RWPE1 (cell line): ENCODE data around the gene ANKRD28.

Source experiments
- CTCF ChIA-PET: fragments of 350-600 bp; sonication (Branson Sonifier 250); formaldehyde crosslinking; extraction: SDS; loops from one replicate; lab custom pipeline; 2021; lab: Yijun Ruan, JAX
- POLR2A ChIA-PET: fragments of 400-600 bp; formaldehyde crosslinking; extraction: SDS; loops from one replicate; lab custom pipeline; 2020; ENCODE audit warnings: antibody characterized with exemption; ENCODE audit not compliant: low non-redundant PET; lab: Yijun Ruan, JAX
- DNase-seq: peaks from one replicate; pipeline ENCODE4 v3.0.0; 2012; ENCODE audit warnings: low spot score
- H3K27ac ChIP-seq: fragments of 450-650 bp; 2 replicates; pipeline ENCODE4 v1.5.1; 2017
- TF ChIP-seq, protein P1 (sequence below): fragments of 450-650 bp; conservative IDR thresholded peaks from 2 replicates; pipeline ENCODE4 v1.5.1; 2017; ENCODE audit warnings: low read depth, mild to moderate bottlenecking

Gene ANKRD28

DNA sequence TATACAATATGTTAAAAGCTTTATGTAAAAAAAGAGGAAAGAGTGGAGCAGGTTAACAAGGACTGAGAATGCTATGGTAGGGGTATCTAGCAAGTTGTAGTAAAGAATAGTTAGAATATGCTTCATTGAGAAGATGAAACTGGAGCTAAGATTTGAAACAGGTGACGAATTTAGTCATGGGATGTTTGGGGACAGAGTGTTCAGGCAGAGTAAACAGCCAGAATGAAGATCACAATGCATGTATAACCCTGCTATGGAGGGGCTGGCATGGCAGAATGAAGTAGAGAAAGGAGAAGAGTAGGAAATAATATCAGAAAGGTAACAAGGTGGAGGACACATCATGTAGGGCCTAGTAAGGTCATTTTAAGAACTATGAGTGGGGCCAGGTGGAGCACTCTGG lies 124.2 kb downstream of the ANKRD28 start:
- POLR2A ChIA-PET, result no interaction called here

DNA sequence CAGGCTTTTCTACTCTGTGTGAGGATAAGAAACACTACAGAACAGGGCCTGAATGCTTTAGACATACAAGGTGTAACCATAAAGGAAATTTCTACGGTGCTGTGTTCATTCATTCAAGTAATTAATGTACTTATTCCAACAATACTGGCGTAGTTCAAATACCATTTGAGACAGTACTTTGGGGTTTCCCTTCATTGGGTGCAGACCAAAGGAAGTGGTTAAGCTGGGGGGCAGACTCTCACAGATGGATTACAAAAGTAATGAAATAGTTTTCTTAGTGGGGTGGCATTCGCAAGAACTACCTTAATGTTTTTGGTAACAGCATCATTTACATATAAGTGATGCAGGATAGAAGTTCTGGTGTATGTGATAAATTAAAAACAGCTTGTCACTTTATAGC lies 130.3 kb downstream of the ANKRD28 start:
- POLR2A ChIA-PET, result no interaction called here
- TF ChIP-seq, protein P1, sequence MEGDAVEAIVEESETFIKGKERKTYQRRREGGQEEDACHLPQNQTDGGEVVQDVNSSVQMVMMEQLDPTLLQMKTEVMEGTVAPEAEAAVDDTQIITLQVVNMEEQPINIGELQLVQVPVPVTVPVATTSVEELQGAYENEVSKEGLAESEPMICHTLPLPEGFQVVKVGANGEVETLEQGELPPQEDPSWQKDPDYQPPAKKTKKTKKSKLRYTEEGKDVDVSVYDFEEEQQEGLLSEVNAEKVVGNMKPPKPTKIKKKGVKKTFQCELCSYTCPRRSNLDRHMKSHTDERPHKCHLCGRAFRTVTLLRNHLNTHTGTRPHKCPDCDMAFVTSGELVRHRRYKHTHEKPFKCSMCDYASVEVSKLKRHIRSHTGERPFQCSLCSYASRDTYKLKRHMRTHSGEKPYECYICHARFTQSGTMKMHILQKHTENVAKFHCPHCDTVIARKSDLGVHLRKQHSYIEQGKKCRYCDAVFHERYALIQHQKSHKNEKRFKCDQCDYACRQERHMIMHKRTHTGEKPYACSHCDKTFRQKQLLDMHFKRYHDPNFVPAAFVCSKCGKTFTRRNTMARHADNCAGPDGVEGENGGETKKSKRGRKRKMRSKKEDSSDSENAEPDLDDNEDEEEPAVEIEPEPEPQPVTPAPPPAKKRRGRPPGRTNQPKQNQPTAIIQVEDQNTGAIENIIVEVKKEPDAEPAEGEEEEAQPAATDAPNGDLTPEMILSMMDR, result no peak
- DNase-seq, result no peak
- CTCF ChIA-PET, result no interaction called here
- no peak overlapping the region for H3K27ac ChIP-seq

More for the DNA sequence above, 124.2 kb downstream of the ANKRD28 start:
- H3K27ac ChIP-seq, result no peak overlapping the region
- CTCF ChIA-PET, result no interaction called here
- DNase-seq, result no peak
- TF ChIP-seq, protein P1, result no peak

DNA sequence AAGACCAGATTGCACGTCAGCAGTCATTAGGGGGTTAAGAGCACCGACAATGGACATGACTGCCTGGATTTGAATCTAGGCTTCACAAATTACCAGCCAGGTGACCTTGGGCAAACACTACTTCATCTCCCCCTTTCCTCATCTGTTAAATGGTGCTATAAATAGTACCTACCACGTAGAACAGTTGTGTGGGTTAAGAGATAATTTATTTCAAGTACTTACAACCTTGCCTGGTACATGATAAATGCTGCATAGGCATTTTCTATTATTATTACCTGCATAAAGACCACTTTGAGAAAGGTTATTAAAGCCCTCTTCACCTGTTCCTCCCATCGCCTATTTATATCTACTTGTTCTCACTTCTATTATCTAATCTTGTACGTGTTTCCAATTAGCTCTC lies 131.5 kb downstream of the ANKRD28 start:
- DNase-seq, result no peak
- ChIA-PET CTCF (no interaction called here), POLR2A (no interaction called here)
- H3K27ac ChIP-seq, result no peak overlapping the region
- TF ChIP-seq, protein P1, result no peak

DNA sequence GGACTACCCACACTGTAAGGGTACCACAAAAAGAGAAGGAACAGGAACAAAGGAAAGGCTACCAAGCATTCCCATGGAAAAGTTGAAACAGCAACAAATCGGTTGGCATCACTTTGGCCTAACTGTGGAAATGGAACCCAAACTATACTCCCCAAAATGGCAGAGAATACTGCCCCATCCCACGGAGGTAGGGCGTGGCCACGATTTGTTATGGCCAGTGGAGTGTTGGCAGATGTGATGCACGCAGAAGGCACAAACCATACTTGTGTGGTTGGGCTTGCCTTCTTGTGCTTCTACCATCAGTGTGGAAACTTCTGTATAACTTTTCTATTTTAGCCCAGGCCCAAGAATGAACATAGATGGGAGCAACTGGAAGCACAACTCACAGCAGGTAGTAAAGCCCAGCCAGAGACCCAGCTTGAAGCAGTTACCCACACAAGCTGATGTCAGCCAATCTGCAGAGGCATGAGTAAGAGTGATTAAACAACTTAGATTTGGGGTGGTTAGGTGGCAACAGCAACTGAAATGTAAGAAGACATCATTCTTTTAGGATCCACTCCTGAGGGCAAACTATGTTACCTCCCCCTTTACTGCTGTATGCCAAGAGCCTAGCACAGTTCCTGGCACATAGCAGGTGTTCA lies 132.1 kb downstream of the ANKRD28 start:
- no peak for DNase-seq
- POLR2A ChIA-PET, result no interaction called here
- TF ChIP-seq, protein P1, result no peak
- no peak overlapping the region for H3K27ac ChIP-seq
- CTCF ChIA-PET, result no interaction called here

DNA sequence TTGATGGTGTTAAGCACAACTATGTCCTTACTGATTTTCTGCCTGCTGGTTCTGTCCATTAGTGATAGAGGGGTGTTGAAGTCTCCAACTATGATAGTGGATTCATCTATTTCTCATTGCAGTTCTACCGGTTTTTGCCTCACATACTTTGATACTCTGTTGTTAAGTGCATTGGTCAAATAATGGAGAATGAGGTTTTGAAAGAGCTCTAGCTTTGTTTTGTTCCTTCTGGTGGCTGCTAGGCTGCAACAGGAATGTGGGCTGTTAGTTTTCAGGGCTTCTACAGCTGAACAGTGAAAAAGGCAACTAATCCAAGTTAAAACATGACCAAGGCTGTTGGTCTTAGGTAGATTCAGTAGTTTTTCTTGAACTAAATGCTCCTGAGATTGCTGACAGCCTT lies 133.6 kb downstream of the ANKRD28 start:
- TF ChIP-seq, protein P1, result no peak
- ChIA-PET POLR2A (no interaction called here), CTCF (interaction anchor here (0.7 kb wide), 1 partner anchor 74 kb away, joined by 3 read pairs; no protein-coding TSS in a partner anchor)
- DNase-seq, result no peak
- H3K27ac ChIP-seq, result no peak overlapping the region

DNA sequence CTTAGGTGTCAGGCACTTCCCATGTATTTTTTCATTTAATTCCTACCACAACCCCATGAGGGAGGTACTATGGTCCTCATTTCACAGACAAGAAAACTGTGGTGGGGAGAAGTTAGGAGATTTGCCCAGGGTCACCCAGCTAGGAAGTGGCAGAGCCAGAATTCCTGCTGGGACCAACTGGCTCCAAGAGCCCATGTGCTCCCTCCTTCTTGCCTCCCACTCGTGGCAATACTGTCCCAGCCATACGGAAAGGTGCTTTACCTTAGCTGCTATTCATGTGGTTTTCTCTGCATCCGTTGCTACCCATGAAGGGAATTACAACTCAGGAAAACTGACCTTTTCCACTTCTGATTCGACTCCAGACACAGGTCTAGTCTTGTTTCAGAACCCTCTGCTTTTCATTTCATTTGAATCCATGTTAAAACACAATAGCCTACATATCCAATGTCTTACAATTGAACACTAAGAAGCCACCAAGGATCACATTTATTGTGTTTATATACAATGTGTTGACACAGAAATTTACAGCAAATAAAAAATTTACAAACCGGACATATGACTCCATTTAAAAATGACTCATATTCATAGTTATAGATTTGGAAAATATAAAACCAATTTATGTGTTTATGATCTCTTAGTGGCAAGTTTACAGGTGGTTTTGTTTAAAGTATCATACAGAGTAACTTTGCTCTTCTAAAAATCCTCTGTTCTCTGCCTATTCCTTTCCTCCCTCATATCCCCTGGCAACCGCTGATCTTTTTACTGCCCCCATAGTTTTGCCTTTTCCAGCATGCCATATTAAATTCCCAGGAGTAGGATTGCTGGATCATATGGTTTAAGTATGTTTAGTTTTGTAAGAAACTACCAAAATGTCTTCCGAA lies 137.5 kb downstream of the ANKRD28 start:
- TF ChIP-seq, protein P1, result no peak
- CTCF ChIA-PET, result no interaction called here
- no peak overlapping the region for H3K27ac ChIP-seq

More for the DNA sequence above, 137.5 kb downstream of the ANKRD28 start:
- POLR2A ChIA-PET, result no interaction called here
- DNase-seq, result no peak
